ENCODE data around the gene ACSBG1. TPM values are rescaled to one million over a fixed set of nuclear protein-coding genes. Genes with fewer than 3 reads are reported as not detected.

Gene ACSBG1
- total and polyA plus RNA-seq, 10 of the 15 experiments (the other 5 are each of a cell fraction or from before 2014, with no cell fraction given), result 0.11 to 0.75 (median 0.42) TPM

- Histone ChIP-seq H3K4me3 (no peak overlapping the region), H3K9ac (ENCODE audit: control insufficient read depth, insufficient read depth, low read length) (no peak overlapping the region), H3K27me3 (replicated peaks in 1 of 2; ENCODE audit: control insufficient read depth in 2 of 2, insufficient read depth in 2 of 2, low read length in 1 of 2) (no peaks in the 10 kb centered on the region; a peak in 2 of 4 replicates), H3K36me3 (ENCODE audit: control insufficient read depth in 2 of 2, insufficient read depth in 2 of 2, low read length in 1 of 2) (no peaks in the 10 kb centered on the region), H3K4me2 (ENCODE audit: control insufficient read depth, insufficient read depth) (no peak overlapping the region), H3K4me1 (ENCODE audit: control insufficient read depth, insufficient read depth, low read length) (no peaks in the 10 kb centered on the region), H2AFZ (ENCODE audit: control insufficient read depth, low read depth, low read length) (no peak overlapping the region), H3K79me2 (ENCODE audit: control insufficient read depth, insufficient read depth, low read length) (no peaks in the 10 kb centered on the region), H3K9me3 (replicated peaks; ENCODE audit: control insufficient read depth, insufficient read depth, low read length) (no peaks in the 10 kb centered on the region), H3K27ac (ENCODE audit: control insufficient read depth, insufficient read depth) (no peak overlapping the region), H4K20me1 (ENCODE audit: control insufficient read depth, insufficient read depth) (no peaks in the 10 kb centered on the region)
- in situ Hi-C loops (cut with MboI) (no loop called here), intact Hi-C loops (cut with micrococcal nuclease; ENCODE audit: unreplicated experiment) (no loop called here)
- CTCF ChIA-PET, result interaction anchor here (1.3 to 1.5 kb wide), 2 partner anchors 36 to 73 kb away, joined by 4 to 5 read pairs; partner anchors contain the start of gene CIB2
- RAD21 ChIA-PET (ENCODE audit: unreplicated experiment), result interaction anchor here (1.0 kb wide), 1 partner anchor 8 kb away, joined by 5 read pairs; no protein-coding TSS in a partner anchor
- no TSS peak for BruUV-seq (replicated peaks)
- POLR2A ChIA-PET, result no interaction called here
- SMC1A ChIA-PET (ENCODE audit: uncharacterized antibody, unreplicated experiment), result interaction anchor here (1.0 to 1.4 kb wide), 2 partner anchors 8 to 16 kb away, joined by 4 to 7 read pairs; no protein-coding TSS in a partner anchor
- no peak for FAIRE-seq
- 36% methylated on average over 14 of the region's 14 CpGs for WGBS (ENCODE audit: insufficient coverage, insufficient replicate concordance, low lambda C conversion rate, missing lambda C conversion rate)
- no peak for ATAC-seq
- no peak for DNase-seq (ENCODE audit: low read depth, low spot score)
- TF ChIP-seq POLR2AphosphoS2 (IDR thresholded peaks at IDR 0.05; ENCODE audit: low read depth, low read length) (no peak), TCF3 (IDR thresholded peaks at IDR 0.05; ENCODE audit: borderline replicate concordance, insufficient read depth, low read depth, low read length) (no peak), NR2F1 (conservative IDR thresholded peaks at IDR 0.05) (no peak), MXI1 (IDR thresholded peaks at IDR 0.05; ENCODE audit: low read depth, low read length) (no peak), PAX5 (IDR thresholded peaks at IDR 0.05; ENCODE audit: borderline replicate concordance, low read depth, low read length) (no peak), SMAD1 (IDR thresholded peaks at IDR 0.05; ENCODE audit: low read depth, partially characterized antibody) (no peak), ZSCAN29 (IDR thresholded peaks at IDR 0.05) (no peak), SUPT20H (IDR thresholded peaks at IDR 0.05; ENCODE audit: borderline replicate concordance, control insufficient read depth, low read depth, low read length) (no peak), RB1 (IDR thresholded peaks at IDR 0.05; ENCODE audit: borderline replicate concordance) (no peak), TCF12 (IDR thresholded peaks at IDR 0.05; ENCODE audit: low read depth, low read length) (no peak), ETV6 (conservative IDR thresholded peaks at IDR 0.05 in 1 of 2, IDR thresholded peaks at IDR 0.05 in 1 of 2; ENCODE audit: borderline replicate concordance in 1 of 2, low read depth in 1 of 2) (no peak), HDAC2 (IDR thresholded peaks at IDR 0.05) (no peak), HSF1 (IDR thresholded peaks at IDR 0.05; ENCODE audit: low read depth, low read length) (no peak)
- TF ChIP-seq, protein P1, sequence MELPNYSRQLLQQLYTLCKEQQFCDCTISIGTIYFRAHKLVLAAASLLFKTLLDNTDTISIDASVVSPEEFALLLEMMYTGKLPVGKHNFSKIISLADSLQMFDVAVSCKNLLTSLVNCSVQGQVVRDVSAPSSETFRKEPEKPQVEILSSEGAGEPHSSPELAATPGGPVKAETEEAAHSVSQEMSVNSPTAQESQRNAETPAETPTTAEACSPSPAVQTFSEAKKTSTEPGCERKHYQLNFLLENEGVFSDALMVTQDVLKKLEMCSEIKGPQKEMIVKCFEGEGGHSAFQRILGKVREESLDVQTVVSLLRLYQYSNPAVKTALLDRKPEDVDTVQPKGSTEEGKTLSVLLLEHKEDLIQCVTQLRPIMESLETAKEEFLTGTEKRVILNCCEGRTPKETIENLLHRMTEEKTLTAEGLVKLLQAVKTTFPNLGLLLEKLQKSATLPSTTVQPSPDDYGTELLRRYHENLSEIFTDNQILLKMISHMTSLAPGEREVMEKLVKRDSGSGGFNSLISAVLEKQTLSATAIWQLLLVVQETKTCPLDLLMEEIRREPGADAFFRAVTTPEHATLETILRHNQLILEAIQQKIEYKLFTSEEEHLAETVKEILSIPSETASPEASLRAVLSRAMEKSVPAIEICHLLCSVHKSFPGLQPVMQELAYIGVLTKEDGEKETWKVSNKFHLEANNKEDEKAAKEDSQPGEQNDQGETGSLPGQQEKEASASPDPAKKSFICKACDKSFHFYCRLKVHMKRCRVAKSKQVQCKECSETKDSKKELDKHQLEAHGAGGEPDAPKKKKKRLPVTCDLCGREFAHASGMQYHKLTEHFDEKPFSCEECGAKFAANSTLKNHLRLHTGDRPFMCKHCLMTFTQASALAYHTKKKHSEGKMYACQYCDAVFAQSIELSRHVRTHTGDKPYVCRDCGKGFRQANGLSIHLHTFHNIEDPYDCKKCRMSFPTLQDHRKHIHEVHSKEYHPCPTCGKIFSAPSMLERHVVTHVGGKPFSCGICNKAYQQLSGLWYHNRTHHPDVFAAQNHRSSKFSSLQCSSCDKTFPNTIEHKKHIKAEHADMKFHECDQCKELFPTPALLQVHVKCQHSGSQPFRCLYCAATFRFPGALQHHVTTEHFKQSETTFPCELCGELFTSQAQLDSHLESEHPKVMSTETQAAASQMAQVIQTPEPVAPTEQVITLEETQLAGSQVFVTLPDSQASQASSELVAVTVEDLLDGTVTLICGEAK (IDR thresholded peaks at IDR 0.05; ENCODE audit: borderline replicate concordance), result no peak
These were observed 30.8 kb downstream of the ACSBG1 start for GRCh38 chr15:78203346-78204225.

Data from GM12878 (cell line).